Measurements from ENCODE around the gene OCEL1. TPM values are rescaled to one million over a fixed set of nuclear protein-coding genes. Genes with fewer than 3 reads are reported as not detected.
A peak's percentile ranks its signal among the peaks of the same experiment; 100 is the strongest.

The OCEL1 gene, protein sequence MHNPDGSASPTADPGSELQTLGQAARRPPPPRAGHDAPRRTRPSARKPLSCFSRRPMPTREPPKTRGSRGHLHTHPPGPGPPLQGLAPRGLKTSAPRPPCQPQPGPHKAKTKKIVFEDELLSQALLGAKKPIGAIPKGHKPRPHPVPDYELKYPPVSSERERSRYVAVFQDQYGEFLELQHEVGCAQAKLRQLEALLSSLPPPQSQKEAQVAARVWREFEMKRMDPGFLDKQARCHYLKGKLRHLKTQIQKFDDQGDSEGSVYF
- total RNA-seq (30.5 and 40.4 TPM in 2 replicates), polyA plus RNA-seq (12.0 and 28.5 TPM in 2 replicates), polyA minus RNA-seq (5.9 and 9.9 TPM in 2 replicates)
- total RNA-seq (2013): 8.6 TPM

DNA sequence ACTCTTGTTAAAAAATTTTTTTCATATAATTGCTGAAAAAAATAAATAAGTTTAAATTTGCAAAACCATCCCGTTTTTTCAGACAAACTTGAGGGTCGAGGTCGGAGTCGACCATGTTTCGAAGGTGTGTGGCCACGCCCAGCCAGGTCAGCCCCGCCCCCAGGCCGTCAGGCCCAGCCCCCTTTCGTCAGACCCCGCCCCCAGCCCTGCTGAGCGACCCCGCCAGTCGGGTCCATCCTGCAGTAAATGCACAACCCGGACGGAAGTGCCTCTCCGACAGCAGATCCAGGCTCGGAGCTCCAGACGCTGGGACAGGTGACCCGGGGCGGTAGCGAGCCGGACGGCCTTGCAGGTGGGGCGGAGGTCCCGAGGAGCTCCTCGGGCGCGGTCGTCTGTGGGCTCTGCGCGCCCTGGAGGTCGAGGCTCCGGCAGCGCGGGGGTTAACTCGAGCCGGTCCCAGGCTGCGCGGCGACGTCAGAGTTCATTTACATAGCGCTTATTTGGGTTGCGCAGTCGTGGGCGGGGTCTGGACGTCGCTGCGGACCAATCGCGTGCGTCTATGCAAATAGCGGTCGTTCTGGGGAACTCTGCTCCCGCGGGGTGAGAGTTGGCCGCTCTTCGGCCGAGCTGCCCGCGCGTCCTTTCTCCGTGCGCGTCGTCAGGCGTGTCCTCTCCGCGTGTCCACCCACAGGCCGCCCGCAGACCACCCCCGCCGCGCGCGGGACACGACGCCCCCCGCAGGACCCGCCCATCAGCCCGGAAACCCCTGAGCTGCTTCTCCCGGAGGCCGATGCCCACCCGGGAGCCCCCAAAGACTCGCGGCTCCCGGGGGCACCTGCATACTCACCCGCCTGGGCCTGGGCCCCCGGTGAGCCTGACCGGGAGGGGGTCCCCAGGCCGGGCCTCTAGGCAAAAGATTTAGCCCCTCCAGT lies at the start of gene OCEL1:
Gene OCEL1, plus strand, starts transcription at position 225 of the 932 bp plus-strand sequence. Its CDS starts 22 bp downstream, at position 247.
- Mint-ChIP-seq H3K9me3 (ENCODE audit: insufficient read depth) (no peaks in the 10 kb centered on the region), H3K4me1 (peaks cover 12% of the 10 kb centered on the region), H3K27me3 (no peaks in the 10 kb centered on the region), H3K4me3 (peak within 1 kb of the TSS; percentile 90), H3K27ac (peak within 1 kb of the TSS; percentile 94)
- ATAC-seq (ENCODE audit: low read depth): peak; percentile 90
- Histone ChIP-seq H3K9ac (ENCODE audit: low read length) (peak within 1 kb of the TSS; percentile 79), H3K9me3 (ENCODE audit: control extremely low read depth in 1 of 3, control insufficient read depth in 2 of 3, insufficient read depth in 1 of 3, low read length in 2 of 3) (peaks cover 0 to 4% (median 0%) of the 10 kb centered on the region in 3 donors), H3K4me2 (replicated peaks; ENCODE audit: low read depth, low read length, poor library complexity, severe bottlenecking) (peak within 1 kb of the TSS; percentile 96), H3K27me3 (replicated peaks in 1 of 4; ENCODE audit: control extremely low read depth in 1 of 4, control insufficient read depth in 3 of 4, insufficient read depth in 4 of 4, low read length in 3 of 4) (no peaks in the 10 kb centered on the region), H3K79me2 (ENCODE audit: control insufficient read depth, insufficient read depth, low read length) (no peaks in the 10 kb centered on the region), H3K36me3 (replicated peaks in 1 of 2; ENCODE audit: control extremely low read depth in 1 of 2, control insufficient read depth in 1 of 2, extremely low read depth in 1 of 2, insufficient read depth in 2 of 2, low read length in 1 of 2) (peaks cover 2 to 14% of the 10 kb centered on the region in 2 experiments), H3K27ac (ENCODE audit: low read length in 2 of 2) (peak within 1 kb of the TSS; percentile 75 to 80), H4K20me1 (ENCODE audit: control insufficient read depth, insufficient read depth, low read length, poor library complexity, severe bottlenecking) (no peaks in the 10 kb centered on the region), H3K4me3 (ENCODE audit: control extremely low read depth in 1 of 5, extremely low read depth in 1 of 5, insufficient read depth in 1 of 5, low read depth in 2 of 5, low read length in 4 of 5) (peak within 1 kb of the TSS; percentile 74 to 81 (median 79)), H3K4me1 (ENCODE audit: control insufficient read depth in 2 of 2, insufficient read depth in 2 of 2, low read length in 2 of 2) (peaks cover 3 to 20% of the 10 kb centered on the region in 2 donors), H2AFZ (ENCODE audit: insufficient read depth, low read depth, low read length, poor library complexity, severe bottlenecking) (peak within 1 kb of the TSS; percentile 83)
- peak; percentile 99 for DNase-seq
- CTCF ChIA-PET: interaction anchor here (1.0 to 3.7 kb wide), 7 partner anchors 9 to 159 kb away, joined by 3 to 13 read pairs (median 5); partner anchors contain the start of gene USE1
- POLR2A ChIA-PET: interaction anchor here (0.6 to 2.8 kb wide), 12 partner anchors 9 to 79 kb away, joined by 3 to 29 read pairs (median 4); partner anchors contain the start of genes ANKLE1, BABAM1 and USE1
- intact Hi-C loops (cut with micrococcal nuclease): loop anchor here (1.0 to 5.0 kb wide), 11 partner anchors 9 to 1296 kb away; partner anchors contain the start of genes BABAM1, DDA1, ELL and HAUS8
- TF ChIP-seq EZH2 (IDR thresholded peaks at IDR 0.05; ENCODE audit: borderline replicate concordance, insufficient read depth, low read depth, low read length, poor library complexity, severe bottlenecking): no peak
- TF ChIP-seq CTCF (IDR thresholded peaks at IDR 0.05): no peak
- under 1% methylated on average over 90 of the region's 90 CpGs for WGBS (ENCODE audit: insufficient coverage)

Measured in B cell (primary cell).